Liver (tissue), 9 donors: ENCODE results near the gene TEX2. TPM values are rescaled to one million over a fixed set of nuclear protein-coding genes. Genes with fewer than 3 reads are reported as not detected.

ENCODE experiments used
- DNase-seq: peaks from one replicate; pipeline ENCODE4 v3.0.0-alpha.2; 2017; ENCODE audit warnings: low spot score
- H3K27ac ChIP-seq, 2 donors: one replicate each; pipeline ENCODE4 v1.7.0; 2013; ENCODE audit warnings: inconsistent platforms in 2 of 2, low read length in 2 of 2, control low read depth in 1 of 2, low read depth in 1 of 2, mild to moderate bottlenecking in 1 of 2
- H3K27me3 ChIP-seq, 4 donors: one replicate each; pipeline versions ENCODE4 v1.6.1 to v1.7.0; 2013; ENCODE audit warnings: low read length in 3 of 4, inconsistent platforms in 1 of 4, mild to moderate bottlenecking in 1 of 4, moderate library complexity in 1 of 4; ENCODE audit not compliant: control insufficient read depth in 4 of 4, insufficient read depth in 4 of 4
- H3K36me3 ChIP-seq, 4 donors: one replicate each; pipeline versions ENCODE4 v1.6.1 to v1.7.0; 2013; ENCODE audit warnings: low read length in 3 of 4, mild to moderate bottlenecking in 3 of 4, low read depth in 1 of 4, moderate library complexity in 1 of 4; ENCODE audit not compliant: control insufficient read depth in 4 of 4, insufficient read depth in 3 of 4
- H3K4me1 ChIP-seq, 4 donors: one replicate each; pipeline versions ENCODE4 v1.6.1 to v1.7.0; 2013; ENCODE audit warnings: low read length in 3 of 4, mild to moderate bottlenecking in 3 of 4, moderate library complexity in 1 of 4; ENCODE audit not compliant: control insufficient read depth in 4 of 4, insufficient read depth in 4 of 4
- H3K4me3 ChIP-seq, 3 donors: one replicate each; pipeline versions ENCODE4 v1.6.1 to v1.7.0; 2013; ENCODE audit warnings: low read length in 3 of 3, control low read depth in 1 of 3, low read depth in 1 of 3, mild to moderate bottlenecking in 1 of 3
- H3K9ac ChIP-seq, 2 donors: one replicate each; pipeline ENCODE4 v1.7.0; 2013; ENCODE audit warnings: low read length in 2 of 2, mild to moderate bottlenecking in 2 of 2, moderate library complexity in 2 of 2, control low read depth in 1 of 2, low read depth in 1 of 2
- H3K9me3 ChIP-seq, 4 donors: one replicate each; pipeline versions ENCODE4 v1.6.1 to v1.7.0; 2013; ENCODE audit warnings: low read length in 3 of 4; ENCODE audit not compliant: control insufficient read depth in 4 of 4
- EGR1 ChIP-seq, 2 donors: IDR thresholded peaks; 2 replicates each; pipeline ENCODE4 v1.6.1; 2016 to 2018; ENCODE audit warnings: antibody characterized with exemption in 2 of 2, low read depth in 2 of 2
- FOXA1 ChIP-seq: IDR thresholded peaks from 2 replicates; pipeline ENCODE4 v1.6.1; 2016; ENCODE audit warnings: antibody characterized with exemption
- FOXA2 ChIP-seq: IDR thresholded peaks from 2 replicates; pipeline ENCODE4 v1.6.1; 2016; ENCODE audit warnings: antibody characterized with exemption
- GABPA ChIP-seq, 2 donors: IDR thresholded peaks in 1 of 2; conservative IDR thresholded peaks in 1 of 2; 2 replicates each; pipeline ENCODE4 v1.6.1; 2016; ENCODE audit warnings: antibody characterized with exemption in 2 of 2, mild to moderate bottlenecking in 1 of 2, moderate library complexity in 1 of 2
- HNF4A ChIP-seq, 2 donors: conservative IDR thresholded peaks; 2 replicates each; pipeline ENCODE4 v1.6.1; 2016; ENCODE audit warnings: antibody characterized with exemption in 2 of 2, mild to moderate bottlenecking in 2 of 2
- HNF4G ChIP-seq: IDR thresholded peaks from 2 replicates; pipeline ENCODE4 v1.6.1; 2016; ENCODE audit warnings: antibody characterized with exemption
- JUND ChIP-seq, 2 donors: IDR thresholded peaks; 2 replicates each; pipeline ENCODE4 v1.6.1; 2016; ENCODE audit warnings: antibody characterized with exemption in 2 of 2
- NR2F2 ChIP-seq: IDR thresholded peaks from 2 replicates; pipeline ENCODE4 v1.6.1; 2016; ENCODE audit warnings: antibody characterized with exemption
- RAD21 ChIP-seq, 2 donors: IDR thresholded peaks; 2 replicates each; pipeline ENCODE4 v1.6.1; 2016; ENCODE audit warnings: antibody characterized with exemption in 2 of 2, mild to moderate bottlenecking in 2 of 2
- RXRA ChIP-seq, 2 donors: IDR thresholded peaks; 2 replicates each; pipeline ENCODE4 v1.6.1; 2017 to 2018; ENCODE audit warnings: antibody characterized with exemption in 2 of 2, mild to moderate bottlenecking in 1 of 2
- SP1 ChIP-seq: IDR thresholded peaks from 2 replicates; pipeline ENCODE4 v1.6.1; 2018; ENCODE audit warnings: antibody characterized with exemption, mild to moderate bottlenecking
- TAF1 ChIP-seq: conservative IDR thresholded peaks from 2 replicates; pipeline ENCODE4 v1.6.1; 2016; ENCODE audit warnings: antibody characterized with exemption, mild to moderate bottlenecking
- YY1 ChIP-seq: IDR thresholded peaks from 2 replicates; pipeline ENCODE4 v1.6.1; 2016; ENCODE audit warnings: antibody characterized with exemption, mild to moderate bottlenecking
- WGBS: extraction: QIAGEN DNeasy Blood & Tissue Kit; methylation state at CpG from one replicate; pipeline ENCODE4 v1.1.7; 2013; 5-methylcytosine and 5-hydroxymethylcytosine counted together
- polyA plus RNA-seq, 2 donors: library from polyadenylated mRNA; stranded (reverse) in 1 of 2; unstranded in 1 of 2; fragments of 200-250 nt in 1 of 2; fragments of >200 nt in 1 of 2; fragmentation: Nextera tagmentation in 1 of 2; extraction: Ambion mirVana in 1 of 2; gene quantifications; one replicate each; pipeline versions ENCODE4 v1.2.1 to v1.2.3, GENCODE V29; 2013 to 2015
- total RNA-seq, 2 donors: library from RNA; depleted of rRNA; stranded (reverse); fragments of >200 nt; gene quantifications; one replicate each; pipeline ENCODE4 v1.2.3, GENCODE V29; 2014
- TF ChIP-seq, protein P1 (sequence below): fragments of 150-350 bp; IDR thresholded peaks from 2 replicates; pipeline ENCODE4 v1.5.1; 2017; ENCODE audit warnings: improper control_type of control experiment, low read depth, low read length; ENCODE audit not compliant: missing input control
- TF ChIP-seq, protein P2 (sequence below): IDR thresholded peaks from 2 replicates; pipeline ENCODE4 v1.6.1; 2016; ENCODE audit warnings: antibody characterized with exemption
- TF ChIP-seq, protein P3 (sequence below): IDR thresholded peaks from 2 replicates; pipeline ENCODE4 v1.6.1; 2016; ENCODE audit warnings: antibody characterized with exemption
- TF ChIP-seq, protein P4 (sequence below): IDR thresholded peaks from 2 replicates; pipeline ENCODE4 v1.6.1; 2016; ENCODE audit warnings: antibody characterized with exemption
- TF ChIP-seq, protein P5 (sequence below): IDR thresholded peaks from 2 replicates; pipeline ENCODE4 v1.6.1; 2016; ENCODE audit warnings: antibody characterized with exemption, mild to moderate bottlenecking
- donor health status: healthy.
- donor health status: healthy.
- donor health status: healthy.
- donor health status: healthy.
- donor health status: healthy.

Gene TEX2
- total and polyA plus RNA-seq, 4 donors = 15.9 to 39.8 (median 28.2) TPM

DNA sequence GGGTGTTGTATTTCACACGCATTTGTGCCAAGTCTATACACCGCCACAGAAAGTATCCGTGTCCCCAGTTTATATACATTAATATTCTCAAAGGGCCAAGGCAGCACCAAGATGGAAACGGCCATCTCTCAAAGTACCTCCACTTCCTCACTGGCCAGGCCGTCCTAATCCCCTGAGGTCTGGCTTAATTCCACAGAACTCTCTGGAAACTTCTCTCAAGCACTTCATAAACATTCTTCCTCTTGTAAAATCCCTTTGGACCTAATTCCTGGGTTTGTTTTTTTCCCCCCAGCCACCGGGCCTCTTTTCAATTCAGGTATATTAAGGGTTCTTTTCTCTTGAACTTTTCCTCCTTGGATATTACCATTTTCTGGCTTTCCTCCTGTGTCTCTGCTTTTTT is 128.1 kb downstream of the TEX2 start:
- TF ChIP-seq RXRA (IDR thresholded peaks at IDR 0.05) (no peak), YY1 (no peak), JUND (IDR thresholded peaks at IDR 0.05) (no peak), FOXA1 (no peak), NR2F2 (no peak), FOXA2 (no peak), GABPA (IDR thresholded peaks at IDR 0.05 in 1 of 2, conservative IDR thresholded peaks at IDR 0.05 in 1 of 2) (no peak), SP1 (no peak), RAD21 (IDR thresholded peaks at IDR 0.05) (no peak), HNF4G (no peak), TAF1 (no peak), HNF4A (conservative IDR thresholded peaks at IDR 0.05) (no peak), EGR1 (IDR thresholded peaks at IDR 0.05; ENCODE audit: low read depth in 2 of 2) (no peak)
- TF ChIP-seq, protein P1, sequence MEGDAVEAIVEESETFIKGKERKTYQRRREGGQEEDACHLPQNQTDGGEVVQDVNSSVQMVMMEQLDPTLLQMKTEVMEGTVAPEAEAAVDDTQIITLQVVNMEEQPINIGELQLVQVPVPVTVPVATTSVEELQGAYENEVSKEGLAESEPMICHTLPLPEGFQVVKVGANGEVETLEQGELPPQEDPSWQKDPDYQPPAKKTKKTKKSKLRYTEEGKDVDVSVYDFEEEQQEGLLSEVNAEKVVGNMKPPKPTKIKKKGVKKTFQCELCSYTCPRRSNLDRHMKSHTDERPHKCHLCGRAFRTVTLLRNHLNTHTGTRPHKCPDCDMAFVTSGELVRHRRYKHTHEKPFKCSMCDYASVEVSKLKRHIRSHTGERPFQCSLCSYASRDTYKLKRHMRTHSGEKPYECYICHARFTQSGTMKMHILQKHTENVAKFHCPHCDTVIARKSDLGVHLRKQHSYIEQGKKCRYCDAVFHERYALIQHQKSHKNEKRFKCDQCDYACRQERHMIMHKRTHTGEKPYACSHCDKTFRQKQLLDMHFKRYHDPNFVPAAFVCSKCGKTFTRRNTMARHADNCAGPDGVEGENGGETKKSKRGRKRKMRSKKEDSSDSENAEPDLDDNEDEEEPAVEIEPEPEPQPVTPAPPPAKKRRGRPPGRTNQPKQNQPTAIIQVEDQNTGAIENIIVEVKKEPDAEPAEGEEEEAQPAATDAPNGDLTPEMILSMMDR = no peak
- TF ChIP-seq, protein P2, sequence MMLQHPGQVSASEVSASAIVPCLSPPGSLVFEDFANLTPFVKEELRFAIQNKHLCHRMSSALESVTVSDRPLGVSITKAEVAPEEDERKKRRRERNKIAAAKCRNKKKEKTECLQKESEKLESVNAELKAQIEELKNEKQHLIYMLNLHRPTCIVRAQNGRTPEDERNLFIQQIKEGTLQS = no peak
- TF ChIP-seq, protein P3, sequence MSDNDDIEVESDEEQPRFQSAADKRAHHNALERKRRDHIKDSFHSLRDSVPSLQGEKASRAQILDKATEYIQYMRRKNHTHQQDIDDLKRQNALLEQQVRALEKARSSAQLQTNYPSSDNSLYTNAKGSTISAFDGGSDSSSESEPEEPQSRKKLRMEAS = no peak
- TF ChIP-seq, protein P4, sequence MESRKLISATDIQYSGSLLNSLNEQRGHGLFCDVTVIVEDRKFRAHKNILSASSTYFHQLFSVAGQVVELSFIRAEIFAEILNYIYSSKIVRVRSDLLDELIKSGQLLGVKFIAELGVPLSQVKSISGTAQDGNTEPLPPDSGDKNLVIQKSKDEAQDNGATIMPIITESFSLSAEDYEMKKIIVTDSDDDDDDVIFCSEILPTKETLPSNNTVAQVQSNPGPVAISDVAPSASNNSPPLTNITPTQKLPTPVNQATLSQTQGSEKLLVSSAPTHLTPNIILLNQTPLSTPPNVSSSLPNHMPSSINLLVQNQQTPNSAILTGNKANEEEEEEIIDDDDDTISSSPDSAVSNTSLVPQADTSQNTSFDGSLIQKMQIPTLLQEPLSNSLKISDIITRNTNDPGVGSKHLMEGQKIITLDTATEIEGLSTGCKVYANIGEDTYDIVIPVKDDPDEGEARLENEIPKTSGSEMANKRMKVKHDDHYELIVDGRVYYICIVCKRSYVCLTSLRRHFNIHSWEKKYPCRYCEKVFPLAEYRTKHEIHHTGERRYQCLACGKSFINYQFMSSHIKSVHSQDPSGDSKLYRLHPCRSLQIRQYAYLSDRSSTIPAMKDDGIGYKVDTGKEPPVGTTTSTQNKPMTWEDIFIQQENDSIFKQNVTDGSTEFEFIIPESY = no peak
- TF ChIP-seq, protein P5, sequence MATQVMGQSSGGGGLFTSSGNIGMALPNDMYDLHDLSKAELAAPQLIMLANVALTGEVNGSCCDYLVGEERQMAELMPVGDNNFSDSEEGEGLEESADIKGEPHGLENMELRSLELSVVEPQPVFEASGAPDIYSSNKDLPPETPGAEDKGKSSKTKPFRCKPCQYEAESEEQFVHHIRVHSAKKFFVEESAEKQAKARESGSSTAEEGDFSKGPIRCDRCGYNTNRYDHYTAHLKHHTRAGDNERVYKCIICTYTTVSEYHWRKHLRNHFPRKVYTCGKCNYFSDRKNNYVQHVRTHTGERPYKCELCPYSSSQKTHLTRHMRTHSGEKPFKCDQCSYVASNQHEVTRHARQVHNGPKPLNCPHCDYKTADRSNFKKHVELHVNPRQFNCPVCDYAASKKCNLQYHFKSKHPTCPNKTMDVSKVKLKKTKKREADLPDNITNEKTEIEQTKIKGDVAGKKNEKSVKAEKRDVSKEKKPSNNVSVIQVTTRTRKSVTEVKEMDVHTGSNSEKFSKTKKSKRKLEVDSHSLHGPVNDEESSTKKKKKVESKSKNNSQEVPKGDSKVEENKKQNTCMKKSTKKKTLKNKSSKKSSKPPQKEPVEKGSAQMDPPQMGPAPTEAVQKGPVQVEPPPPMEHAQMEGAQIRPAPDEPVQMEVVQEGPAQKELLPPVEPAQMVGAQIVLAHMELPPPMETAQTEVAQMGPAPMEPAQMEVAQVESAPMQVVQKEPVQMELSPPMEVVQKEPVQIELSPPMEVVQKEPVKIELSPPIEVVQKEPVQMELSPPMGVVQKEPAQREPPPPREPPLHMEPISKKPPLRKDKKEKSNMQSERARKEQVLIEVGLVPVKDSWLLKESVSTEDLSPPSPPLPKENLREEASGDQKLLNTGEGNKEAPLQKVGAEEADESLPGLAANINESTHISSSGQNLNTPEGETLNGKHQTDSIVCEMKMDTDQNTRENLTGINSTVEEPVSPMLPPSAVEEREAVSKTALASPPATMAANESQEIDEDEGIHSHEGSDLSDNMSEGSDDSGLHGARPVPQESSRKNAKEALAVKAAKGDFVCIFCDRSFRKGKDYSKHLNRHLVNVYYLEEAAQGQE = no peak
- no peak for DNase-seq
- Histone ChIP-seq H3K36me3 (no peaks in the 10 kb centered on the region), H3K27me3 (no peaks in the 10 kb centered on the region), H3K9ac (no peak overlapping the region), H3K9me3 (no peaks in the 10 kb centered on the region), H3K4me3 (no peak overlapping the region), H3K27ac (peak overlapping the region; percentile 14 to 83), H3K4me1 (peaks cover 4 to 18% (median 13%) of the 10 kb centered on the region in 4 donors)
- WGBS = 65% methylated on average over 6 of the region's 6 CpGs
